ENCODE data around the gene DGKD.

DNA sequence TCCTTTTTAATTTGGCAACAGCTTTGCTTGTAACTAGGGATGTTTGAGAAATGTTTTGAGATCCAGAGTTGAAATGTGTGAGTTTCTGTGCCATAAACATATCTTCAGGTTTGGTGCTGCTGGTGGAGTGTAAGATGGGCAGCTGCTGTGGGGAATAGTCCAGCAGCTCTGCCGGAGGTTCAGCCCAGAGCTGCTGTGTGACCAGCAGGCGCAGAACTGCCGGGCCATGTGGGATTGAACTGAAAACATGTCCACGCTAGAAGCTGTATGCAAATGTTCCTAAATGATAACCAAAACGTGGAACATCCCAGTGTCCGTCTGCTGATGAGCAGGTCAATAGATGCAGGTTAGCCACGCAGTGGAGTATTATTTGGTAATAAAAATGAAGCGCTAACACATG lies 99.6 kb downstream of the DGKD start:
- TF ChIP-seq CTCF (conservative IDR thresholded peaks at IDR 0.05; ENCODE audit: low read length) (no peak), EZH2phosphoT487 (IDR thresholded peaks at IDR 0.05; ENCODE audit: borderline replicate concordance) (no peak)

Measured in Loucy (cell line).